D721Med (cell line): ENCODE data around the gene SGCE.

Source experiments
- DNase-seq: peaks from one replicate; pipeline ENCODE4 v3.0.0; 2011; ENCODE audit warnings: low spot score; ENCODE audit not compliant: insufficient read length
- FAIRE-seq: peaks from 2 replicates; lab custom pipeline; 2011; peaks lifted over from hg19 to GRCh38; lab: Jason Lieb, UNC
- CTCF ChIP-seq: IDR thresholded peaks from 2 replicates; pipeline ENCODE4 v1.5.1; 2012; ENCODE audit warnings: mild to moderate bottlenecking, control low read depth; ENCODE audit not compliant: insufficient read depth; ENCODE audit errors: missing control alignments

Gene SGCE

GRCh38 chr7:94621120-94621519 lies 34.8 kb downstream of the SGCE start:
- FAIRE-seq = no peak
- TF ChIP-seq CTCF = no peak
- DNase-seq = no peak

GRCh38 chr7:94620703-94621118 lies 35.2 kb downstream of the SGCE start:
- no peak for TF ChIP-seq CTCF
- no peak for FAIRE-seq
- DNase-seq = no peak

- TF ChIP-seq CTCF = no peak
- no peak for DNase-seq
- no peak for FAIRE-seq
Observed at GRCh38 chr7:94618126-94618525, 37.8 kb downstream of the SGCE start.

- DNase-seq (no peak), FAIRE-seq (no peak)
- no peak for TF ChIP-seq CTCF
Observed at GRCh38 chr7:94616855-94617254, 39.1 kb downstream of the SGCE start.

- TF ChIP-seq CTCF = no peak
- FAIRE-seq (no peak), DNase-seq (no peak)
Observed at GRCh38 chr7:94615666-94616065, 40.3 kb downstream of the SGCE start.

- TF ChIP-seq CTCF = no peak
- DNase-seq (no peak), FAIRE-seq (no peak)
Observed at GRCh38 chr7:94612661-94613060, 43.3 kb downstream of the SGCE start.

GRCh38 chr7:94612253-94612652 lies 43.7 kb downstream of the SGCE start:
- FAIRE-seq = no peak
- TF ChIP-seq CTCF = no peak
- no peak for DNase-seq
